ENCODE results near the gene CLDN4.
"Not testable (repeated sequence)": the region's sequence is repeated elsewhere in the genome, so short reads cannot be mapped to it uniquely, and the experiment has no call there.

CLDN4 gene

GRCh38 chr7:73830681-73831583 lies at the start of gene CLDN4:
Gene CLDN4, plus strand, starts transcription at chr7:73830996. Its CDS starts 206 bp downstream, at chr7:73831202.
- peak; percentile 26 for DNase-seq

- DNase-seq: no peak
Observed at GRCh38 chr7:73786588-73786987, 44.2 kb upstream of the CLDN4 start.

- not testable (repeated sequence) for DNase-seq
Observed at GRCh38 chr7:73787786-73788048, 43.1 kb upstream of the CLDN4 start.

- DNase-seq: no peak
Observed at GRCh38 chr7:73789051-73789450, 41.7 kb upstream of the CLDN4 start.

- DNase-seq: not testable (repeated sequence)
Observed at GRCh38 chr7:73791170-73791690, 39.6 kb upstream of the CLDN4 start.

GRCh38 chr7:73795188-73795587 lies 35.6 kb upstream of the CLDN4 start:
- not testable (repeated sequence) for DNase-seq

- not testable (repeated sequence) for DNase-seq
Observed at GRCh38 chr7:73796656-73797055, 34.1 kb upstream of the CLDN4 start.

GRCh38 chr7:73797176-73797575 lies 33.6 kb upstream of the CLDN4 start:
- not testable (repeated sequence) for DNase-seq

- no peak for DNase-seq
Observed at GRCh38 chr7:73799282-73800141, 31.3 kb upstream of the CLDN4 start.

- DNase-seq: no peak
Observed at GRCh38 chr7:73801577-73801976, 29.2 kb upstream of the CLDN4 start.

- DNase-seq: no peak
Observed at GRCh38 chr7:73802459-73802858, 28.3 kb upstream of the CLDN4 start.

- DNase-seq: no peak
Observed at GRCh38 chr7:73809467-73809951, 21.3 kb upstream of the CLDN4 start.

- no peak for DNase-seq
Observed at GRCh38 chr7:73810998-73811360, 19.8 kb upstream of the CLDN4 start.

- DNase-seq: peak; percentile 41
Observed at GRCh38 chr7:73811760-73812168, 19.0 kb upstream of the CLDN4 start.

- DNase-seq: peak; percentile 38
Observed at GRCh38 chr7:73812996-73813395, 17.8 kb upstream of the CLDN4 start.

GRCh38 chr7:73815436-73815835 lies 15.4 kb upstream of the CLDN4 start:
- no peak for DNase-seq

GRCh38 chr7:73817121-73817520 lies 13.7 kb upstream of the CLDN4 start:
- no peak for DNase-seq

GRCh38 chr7:73820013-73820412 lies 10.8 kb upstream of the CLDN4 start:
- DNase-seq: no peak

- not testable (repeated sequence) for DNase-seq
Observed at GRCh38 chr7:73821597-73822285, 9.1 kb upstream of the CLDN4 start.

GRCh38 chr7:73822319-73823173 lies 8.2 kb upstream of the CLDN4 start:
- DNase-seq: peak; percentile 90

GRCh38 chr7:73823257-73823656 lies 7.5 kb upstream of the CLDN4 start:
- DNase-seq: no peak

Measured in fibroblast of upper back skin (primary cell).